ENCODE measurements around the gene CASKIN1. TPM values are rescaled to one million over a fixed set of nuclear protein-coding genes. Genes with fewer than 3 reads are reported as not detected.

CASKIN1 gene
- polyA plus RNA-seq, 2 of the 4 experiments (the other 2 are of a cell fraction) = 0.27 to 0.87 TPM

DNA sequence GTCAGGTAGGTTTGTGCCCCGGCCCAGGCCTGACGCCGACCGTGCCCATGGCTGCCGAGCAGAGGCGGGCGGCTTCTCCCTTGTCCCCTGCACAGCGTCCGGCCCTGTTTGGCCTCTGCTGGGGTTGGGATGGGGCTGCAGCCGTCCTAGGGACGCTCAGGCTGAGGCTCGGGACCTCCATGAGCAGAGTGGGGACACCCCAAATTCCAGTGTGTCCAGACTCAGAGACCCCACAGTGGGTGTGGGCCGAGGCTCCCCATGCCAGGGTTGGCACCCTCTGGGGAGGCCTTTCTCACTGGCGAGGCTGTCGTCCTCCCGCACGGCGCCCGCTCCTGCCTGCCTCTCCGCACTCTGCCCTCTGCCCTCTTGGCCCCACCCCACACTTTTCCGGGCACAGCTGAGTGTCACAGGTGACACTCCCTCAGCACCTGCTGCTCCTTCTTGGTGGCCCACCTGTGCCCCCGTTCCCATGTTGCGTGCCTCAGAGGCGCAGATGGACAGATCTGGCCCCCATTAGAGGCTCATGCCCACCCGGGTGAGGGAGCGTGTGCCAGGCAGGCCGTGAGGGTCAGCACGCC is 24.7 kb downstream of the CASKIN1 start:
- DNase-seq (ENCODE audit: low read depth in 1 of 2, low spot score in 1 of 2) (no peak), ATAC-seq (no peak), FAIRE-seq (no peak)
- Histone ChIP-seq H3K4me1 (no peaks in the 10 kb centered on the region), H3K4me2 (no peak overlapping the region), H3K4me3 (no peak overlapping the region), H3K9me3 (no peaks in the 10 kb centered on the region), H3K27ac (no peak overlapping the region)
- WGBS (ENCODE audit: missing lambda C conversion rate) = 93% methylated on average over 17 of the region's 28 CpGs
- CTCF ChIA-PET = no interaction called here
- POLR2A ChIA-PET = interaction anchor here (2.8 kb wide), 1 partner anchor 16 kb away, joined by 16 read pairs; the partner anchor contains the start of gene TRAF7
- TF ChIP-seq MYC (IDR thresholded peaks at IDR 0.05; ENCODE audit: borderline replicate concordance, low read length) (no peak), POLR2A (IDR thresholded peaks at IDR 0.05; ENCODE audit: low read length) (no peak)

DNA sequence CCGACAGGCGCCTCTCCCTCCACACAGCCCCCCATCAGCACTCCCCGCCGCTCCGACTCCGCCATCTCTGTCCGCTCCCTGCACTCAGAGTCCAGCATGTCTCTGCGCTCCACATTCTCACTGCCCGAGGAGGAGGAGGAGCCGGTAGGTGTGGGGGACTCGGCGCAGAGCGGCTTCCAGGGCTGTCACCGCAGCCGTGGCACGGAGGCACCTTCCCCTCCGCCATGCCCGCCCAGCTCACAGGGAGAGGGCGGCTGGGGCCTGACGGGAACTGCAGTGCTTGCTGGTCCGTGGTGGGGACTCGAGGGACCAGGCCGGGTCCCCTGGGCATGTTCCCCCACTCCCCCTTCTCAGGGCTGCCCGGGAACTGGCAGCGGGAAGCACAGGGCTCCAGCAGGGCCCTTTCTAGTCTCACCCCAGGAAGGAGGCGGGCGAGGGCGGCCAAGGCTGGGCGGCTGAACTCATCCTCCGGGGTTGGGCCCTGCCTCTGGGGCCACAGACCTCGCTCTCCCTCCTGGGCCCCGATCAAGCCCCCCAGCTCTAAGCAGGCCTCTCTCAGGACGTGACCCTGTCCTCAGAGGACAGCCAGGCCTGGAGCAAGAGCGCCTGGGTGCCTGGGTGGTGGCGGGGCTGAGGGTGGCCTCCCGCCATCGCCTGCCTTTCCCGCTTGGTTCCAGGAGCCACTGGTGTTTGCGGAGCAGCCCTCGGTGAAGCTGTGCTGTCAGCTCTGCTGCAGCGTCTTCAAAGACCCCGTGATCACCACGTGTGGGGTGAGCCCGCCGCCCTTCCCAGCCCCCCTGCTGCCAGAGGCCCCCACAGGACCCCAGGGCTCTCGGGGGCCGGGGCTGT is 25.6 kb downstream of the CASKIN1 start:
- no peak for FAIRE-seq
- no peak for TF ChIP-seq HDAC2 (IDR thresholded peaks at IDR 0.05)
- TF ChIP-seq, protein P1, sequence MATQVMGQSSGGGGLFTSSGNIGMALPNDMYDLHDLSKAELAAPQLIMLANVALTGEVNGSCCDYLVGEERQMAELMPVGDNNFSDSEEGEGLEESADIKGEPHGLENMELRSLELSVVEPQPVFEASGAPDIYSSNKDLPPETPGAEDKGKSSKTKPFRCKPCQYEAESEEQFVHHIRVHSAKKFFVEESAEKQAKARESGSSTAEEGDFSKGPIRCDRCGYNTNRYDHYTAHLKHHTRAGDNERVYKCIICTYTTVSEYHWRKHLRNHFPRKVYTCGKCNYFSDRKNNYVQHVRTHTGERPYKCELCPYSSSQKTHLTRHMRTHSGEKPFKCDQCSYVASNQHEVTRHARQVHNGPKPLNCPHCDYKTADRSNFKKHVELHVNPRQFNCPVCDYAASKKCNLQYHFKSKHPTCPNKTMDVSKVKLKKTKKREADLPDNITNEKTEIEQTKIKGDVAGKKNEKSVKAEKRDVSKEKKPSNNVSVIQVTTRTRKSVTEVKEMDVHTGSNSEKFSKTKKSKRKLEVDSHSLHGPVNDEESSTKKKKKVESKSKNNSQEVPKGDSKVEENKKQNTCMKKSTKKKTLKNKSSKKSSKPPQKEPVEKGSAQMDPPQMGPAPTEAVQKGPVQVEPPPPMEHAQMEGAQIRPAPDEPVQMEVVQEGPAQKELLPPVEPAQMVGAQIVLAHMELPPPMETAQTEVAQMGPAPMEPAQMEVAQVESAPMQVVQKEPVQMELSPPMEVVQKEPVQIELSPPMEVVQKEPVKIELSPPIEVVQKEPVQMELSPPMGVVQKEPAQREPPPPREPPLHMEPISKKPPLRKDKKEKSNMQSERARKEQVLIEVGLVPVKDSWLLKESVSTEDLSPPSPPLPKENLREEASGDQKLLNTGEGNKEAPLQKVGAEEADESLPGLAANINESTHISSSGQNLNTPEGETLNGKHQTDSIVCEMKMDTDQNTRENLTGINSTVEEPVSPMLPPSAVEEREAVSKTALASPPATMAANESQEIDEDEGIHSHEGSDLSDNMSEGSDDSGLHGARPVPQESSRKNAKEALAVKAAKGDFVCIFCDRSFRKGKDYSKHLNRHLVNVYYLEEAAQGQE (IDR thresholded peaks at IDR 0.05) = no peak
- no peak for TF ChIP-seq SMC3 (IDR thresholded peaks at IDR 0.05)
- TF ChIP-seq MYC (IDR thresholded peaks at IDR 0.05; ENCODE audit: borderline replicate concordance, low read length) = no peak
- TF ChIP-seq, protein P2, sequence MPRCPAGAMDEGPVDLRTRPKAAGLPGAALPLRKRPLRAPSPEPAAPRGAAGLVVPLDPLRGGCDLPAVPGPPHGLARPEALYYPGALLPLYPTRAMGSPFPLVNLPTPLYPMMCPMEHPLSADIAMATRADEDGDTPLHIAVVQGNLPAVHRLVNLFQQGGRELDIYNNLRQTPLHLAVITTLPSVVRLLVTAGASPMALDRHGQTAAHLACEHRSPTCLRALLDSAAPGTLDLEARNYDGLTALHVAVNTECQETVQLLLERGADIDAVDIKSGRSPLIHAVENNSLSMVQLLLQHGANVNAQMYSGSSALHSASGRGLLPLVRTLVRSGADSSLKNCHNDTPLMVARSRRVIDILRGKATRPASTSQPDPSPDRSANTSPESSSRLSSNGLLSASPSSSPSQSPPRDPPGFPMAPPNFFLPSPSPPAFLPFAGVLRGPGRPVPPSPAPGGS (IDR thresholded peaks at IDR 0.05) = no peak
- no peak for TF ChIP-seq CHD4 (IDR thresholded peaks at IDR 0.05; ENCODE audit: borderline replicate concordance)
- no peak for TF ChIP-seq RAD21 (conservative IDR thresholded peaks at IDR 0.05 in 1 of 2, IDR thresholded peaks at IDR 0.05 in 1 of 2)
- no peak for TF ChIP-seq KDM1A (IDR thresholded peaks at IDR 0.05; ENCODE audit: low read depth)
- Histone ChIP-seq H3K4me3 (no peak overlapping the region), H3K4me2 (no peak overlapping the region), H3K27ac (no peak overlapping the region), H3K9me3 (no peaks in the 10 kb centered on the region), H3K4me1 (no peaks in the 10 kb centered on the region)
- POLR2A ChIA-PET = interaction anchor here (1.5 kb wide), 1 partner anchor 15 kb away, joined by 5 read pairs; the partner anchor contains the start of gene TRAF7
- no peak for DNase-seq (ENCODE audit: low read depth in 1 of 2, low spot score in 1 of 2)
- no peak for ATAC-seq
- CTCF ChIA-PET = no interaction called here
- WGBS (ENCODE audit: missing lambda C conversion rate) = 96% methylated on average over 29 of the region's 47 CpGs

DNA sequence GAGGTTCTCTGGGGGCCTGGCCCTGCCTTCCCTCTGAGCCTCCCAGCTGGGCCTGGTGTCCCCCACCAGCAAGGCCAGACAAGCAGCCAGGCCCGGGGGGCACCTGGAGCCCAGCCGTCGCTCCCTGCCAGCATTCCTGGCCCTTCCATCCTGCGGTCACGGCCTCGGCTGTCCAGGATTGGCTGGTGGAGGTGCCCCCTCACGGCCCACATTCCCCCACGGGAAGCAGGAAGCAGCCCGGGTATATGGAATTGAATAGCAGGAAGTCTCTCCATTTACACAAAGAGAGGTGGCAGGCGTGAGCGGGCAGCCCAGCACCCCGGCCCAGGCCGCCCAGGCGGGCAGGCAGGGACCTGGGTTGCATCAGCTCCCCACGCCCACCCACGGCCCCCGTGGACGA is 26.3 kb downstream of the CASKIN1 start:
- no peak for ATAC-seq
- FAIRE-seq = no peak
- CTCF ChIA-PET = no interaction called here
- Histone ChIP-seq H3K27ac (peak overlapping the region in 1 of 2 experiments; percentile 15; a peak in 1 of 6 replicates), H3K4me2 (no peak overlapping the region), H3K4me1 (no peaks in the 10 kb centered on the region), H3K9me3 (no peaks in the 10 kb centered on the region), H3K4me3 (no peak overlapping the region)
- 85% methylated on average over 15 of the region's 18 CpGs for WGBS (ENCODE audit: missing lambda C conversion rate)
- DNase-seq (ENCODE audit: low read depth in 1 of 2, low spot score in 1 of 2) = no peak
- POLR2A ChIA-PET = interaction anchor here (1.5 kb wide), 1 partner anchor 15 kb away, joined by 5 read pairs; the partner anchor contains the start of gene TRAF7
- TF ChIP-seq NFE2L2 (conservative IDR thresholded peaks at IDR 0.05; ENCODE audit: low read length) (no peak), MAFK (IDR thresholded peaks at IDR 0.05; ENCODE audit: partially characterized antibody) (no peak), CBX8 (IDR thresholded peaks at IDR 0.05) (no peak), FOSL2 (IDR thresholded peaks at IDR 0.05) (no peak), FOSL2 (CRISPR knock-in tag; IDR thresholded peaks at IDR 0.05) (no peak), CHD4 (IDR thresholded peaks at IDR 0.05; ENCODE audit: borderline replicate concordance) (no peak), JUNB (IDR thresholded peaks at IDR 0.05) (no peak), KDM1A (IDR thresholded peaks at IDR 0.05; ENCODE audit: low read depth) (no peak), NR3C1 (IDR thresholded peaks at IDR 0.05) (no peak), TP53 (CRISPR knock-in tag; IDR thresholded peaks at IDR 0.05) (no peak)
- TF ChIP-seq, protein P3, sequence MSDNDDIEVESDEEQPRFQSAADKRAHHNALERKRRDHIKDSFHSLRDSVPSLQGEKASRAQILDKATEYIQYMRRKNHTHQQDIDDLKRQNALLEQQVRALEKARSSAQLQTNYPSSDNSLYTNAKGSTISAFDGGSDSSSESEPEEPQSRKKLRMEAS (IDR thresholded peaks at IDR 0.05) = no peak
- TF ChIP-seq, protein P4, sequence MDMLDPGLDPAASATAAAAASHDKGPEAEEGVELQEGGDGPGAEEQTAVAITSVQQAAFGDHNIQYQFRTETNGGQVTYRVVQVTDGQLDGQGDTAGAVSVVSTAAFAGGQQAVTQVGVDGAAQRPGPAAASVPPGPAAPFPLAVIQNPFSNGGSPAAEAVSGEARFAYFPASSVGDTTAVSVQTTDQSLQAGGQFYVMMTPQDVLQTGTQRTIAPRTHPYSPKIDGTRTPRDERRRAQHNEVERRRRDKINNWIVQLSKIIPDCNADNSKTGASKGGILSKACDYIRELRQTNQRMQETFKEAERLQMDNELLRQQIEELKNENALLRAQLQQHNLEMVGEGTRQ (IDR thresholded peaks at IDR 0.05) = no peak
- TF ChIP-seq, protein P5, sequence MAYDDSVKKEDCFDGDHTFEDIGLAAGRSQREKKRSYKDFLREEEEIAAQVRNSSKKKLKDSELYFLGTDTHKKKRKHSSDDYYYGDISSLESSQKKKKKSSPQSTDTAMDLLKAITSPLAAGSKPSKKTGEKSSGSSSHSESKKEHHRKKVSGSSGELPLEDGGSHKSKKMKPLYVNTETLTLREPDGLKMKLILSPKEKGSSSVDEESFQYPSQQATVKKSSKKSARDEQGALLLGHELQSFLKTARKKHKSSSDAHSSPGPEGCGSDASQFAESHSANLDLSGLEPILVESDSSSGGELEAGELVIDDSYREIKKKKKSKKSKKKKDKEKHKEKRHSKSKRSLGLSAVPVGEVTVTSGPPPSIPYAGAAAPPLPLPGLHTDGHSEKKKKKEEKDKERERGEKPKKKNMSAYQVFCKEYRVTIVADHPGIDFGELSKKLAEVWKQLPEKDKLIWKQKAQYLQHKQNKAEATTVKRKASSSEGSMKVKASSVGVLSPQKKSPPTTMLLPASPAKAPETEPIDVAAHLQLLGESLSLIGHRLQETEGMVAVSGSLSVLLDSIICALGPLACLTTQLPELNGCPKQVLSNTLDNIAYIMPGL (CRISPR knock-in tag; IDR thresholded peaks at IDR 0.05; ENCODE audit: borderline replicate concordance) = no peak
- TF ChIP-seq, protein P1 (IDR thresholded peaks at IDR 0.05) = no peak
